Right ventricle myocardium inferior (tissue), 1 donor: ENCODE measurements around the gene TAOK2. TPM values are rescaled to one million over a fixed set of nuclear protein-coding genes. Genes with fewer than 3 reads are reported as not detected.
"Not testable (repeated sequence)": the region's sequence is repeated elsewhere in the genome, so short reads cannot be mapped to it uniquely, and the experiment has no call there.

ENCODE experiments used
- ATAC-seq: fragments of 200-7000 bp; cut with Tn5 transposase; one replicate; pipeline ENCODE4 v1.9.1; 2020; ENCODE audit warnings: mild to moderate bottlenecking, moderate library complexity
- DNase-seq: peaks from one replicate; pipeline ENCODE4 v3.0.0; 2021; ENCODE audit errors: missing footprints
- intact Hi-C: fragments of 100-400 bp; cut with DNase I; formaldehyde crosslinking; loops from one replicate; pipeline ENCODE4 v1.11.0; 2022
- long read RNA-seq: library from polyadenylated mRNA; unstranded; transcript quantifications from one replicate; pipeline ENCODE4 v2.0.0, GENCODE V29; 2021
- total RNA-seq: library from RNA; stranded (reverse); fragmentation: NEBNext Ultra II Directional; extraction: Animal tissue kit (Norgen Biotek cat#: 25700); gene quantifications from one replicate; pipeline ENCODE4 v1.2.1, GENCODE V29; 2021
- donor health status: DM: no; HTN: yes; CAD: no; lungs with severe emphysema.

Gene TAOK2
- 32.7 TPM for total RNA-seq
- long read RNA-seq, full-length matches to known transcripts = 4 of 25 reads
- long read RNA-seq, partial matches to known transcripts = 17 of 25 reads
- long read RNA-seq, other reads (novel, unspliced or antisense) = 4 of 25 reads

- peak; percentile 99 for DNase-seq
- peak; percentile 99 for ATAC-seq
- intact Hi-C loops = loop anchor here (1.0 kb wide), 1 partner anchor 12 kb away; no protein-coding TSS in a partner anchor
Measured at GRCh38 chr16:29973384-29974246, at the start of gene TAOK2. Gene TAOK2 (plus strand): TSS chr16:29973868. CDS start chr16:29977773, 3,905 bp downstream.

GRCh38 chr16:29925105-29925756, 48.4 kb upstream of the TAOK2 start:
- intact Hi-C loops = no loop called here
- DNase-seq = no peak
- no peak for ATAC-seq

- DNase-seq (peak; percentile 95), ATAC-seq (peak; percentile 98)
- intact Hi-C loops = loop anchor here (2.0 kb wide), 1 partner anchor 35 kb away; no protein-coding TSS in a partner anchor
Measured at GRCh38 chr16:29925781-29926710, 47.6 kb upstream of the TAOK2 start, which contains the start of gene KCTD13. Gene KCTD13 (minus strand): TSS chr16:29926226. CDS start chr16:29926033, 193 bp downstream.

- DNase-seq = no peak
- intact Hi-C loops = loop anchor here (2.0 kb wide), 1 partner anchor 34 kb away; no protein-coding TSS in a partner anchor
- peak; percentile 40 for ATAC-seq
Measured at GRCh38 chr16:29926711-29927052, 47.0 kb upstream of the TAOK2 start.

GRCh38 chr16:29927070-29927905, 46.4 kb upstream of the TAOK2 start:
- intact Hi-C loops = loop anchor here (2.0 kb wide), 1 partner anchor 34 kb away; no protein-coding TSS in a partner anchor
- ATAC-seq = no peak

GRCh38 chr16:29931750-29932149, 41.9 kb upstream of the TAOK2 start:
- intact Hi-C loops, ATAC-seq: not testable (repeated sequence)

More at GRCh38 chr16:29927070-29927905, 46.4 kb upstream of the TAOK2 start:
- DNase-seq = no peak

GRCh38 chr16:29940656-29941055, 33.0 kb upstream of the TAOK2 start:
- ATAC-seq (no peak), DNase-seq (no peak)
- intact Hi-C loops = no loop called here

More at GRCh38 chr16:29931750-29932149, 41.9 kb upstream of the TAOK2 start:
- not testable (repeated sequence) for DNase-seq

GRCh38 chr16:29943846-29944799, 29.5 kb upstream of the TAOK2 start:
- DNase-seq = no peak
- peak; percentile 56 for ATAC-seq
- intact Hi-C loops = no loop called here

- ATAC-seq = no peak
- intact Hi-C loops = no loop called here
- no peak for DNase-seq
Measured at GRCh38 chr16:29947897-29948296, 25.8 kb upstream of the TAOK2 start.

GRCh38 chr16:29950806-29951461, 22.7 kb upstream of the TAOK2 start:
- ATAC-seq = no peak
- intact Hi-C loops = no loop called here
- no peak for DNase-seq

- ATAC-seq = no peak
- intact Hi-C loops = no loop called here
Measured at GRCh38 chr16:29951625-29952365, 21.9 kb upstream of the TAOK2 start.

GRCh38 chr16:29958756-29959155, 14.9 kb upstream of the TAOK2 start:
- ATAC-seq (no peak), DNase-seq (no peak)
- intact Hi-C loops = no loop called here

More at GRCh38 chr16:29951625-29952365, 21.9 kb upstream of the TAOK2 start:
- no peak for DNase-seq

- no peak for DNase-seq
- no peak for ATAC-seq
- intact Hi-C loops = no loop called here
Measured at GRCh38 chr16:29959293-29959692, 14.4 kb upstream of the TAOK2 start.

- DNase-seq, ATAC-seq: not testable (repeated sequence)
- intact Hi-C loops = loop anchor here (2.0 kb wide), 2 partner anchors 17 to 33 kb away; partner anchors contain the start of gene KCTD13
Measured at GRCh38 chr16:29959821-29960220, 13.8 kb upstream of the TAOK2 start.

GRCh38 chr16:29961127-29961478, 12.6 kb upstream of the TAOK2 start:
- ATAC-seq = no peak
- intact Hi-C loops = loop anchor here (2.0 kb wide), 2 partner anchors 16 to 34 kb away; partner anchors contain the start of gene KCTD13
- DNase-seq = no peak
